Loucy (cell line): ENCODE data around the gene CELF2.

ENCODE experiments used
- CTCF ChIP-seq: fragments of 200-600 bp; sonication (generic); conservative IDR thresholded peaks from 2 replicates; pipeline ENCODE4 v1.5.1; 2014; ENCODE audit warnings: mild to moderate bottlenecking, antibody characterized with exemption, low read length
- EZH2phosphoT487 ChIP-seq: fragments of 200-600 bp; IDR thresholded peaks from 2 replicates; pipeline ENCODE4 v1.6.1; 2018; ENCODE audit warnings: antibody characterized with exemption, mild to moderate bottlenecking, moderate library complexity, borderline replicate concordance

GRCh38 chr10:11105676-11106004, 88.0 kb downstream of the CELF2 start:
- TF ChIP-seq EZH2phosphoT487 (no peak), CTCF (no peak)
